RCC 7860 (cell line): ENCODE results near the gene MAPKAP1.

Experiments
- DNase-seq: peaks from one replicate; pipeline ENCODE4 v3.0.0-alpha.2; 2015; ENCODE audit warnings: low spot score
- FAIRE-seq: peaks from 2 replicates; lab custom pipeline; 2012; peaks lifted over from hg19 to GRCh38; lab: Jason Lieb, UNC

Gene MAPKAP1

DNA sequence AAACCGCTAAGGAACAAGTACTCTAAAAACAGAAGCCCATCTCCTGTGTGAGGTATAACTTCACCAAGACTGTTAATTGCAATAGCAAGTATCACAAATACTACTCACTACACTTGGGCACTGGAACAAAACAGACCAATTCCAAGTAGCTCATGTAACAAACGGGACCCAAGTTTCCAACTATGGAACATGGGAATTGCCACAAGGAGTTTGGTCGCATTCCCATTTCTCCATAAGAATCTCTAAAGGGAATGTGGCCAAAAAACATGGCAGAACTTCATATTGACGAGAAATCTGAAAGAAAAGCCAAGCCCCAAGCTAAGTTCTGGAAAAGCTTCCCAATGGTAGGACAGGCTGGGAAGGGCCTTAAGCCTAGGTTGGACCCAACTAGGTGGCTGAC, 162.5 kb downstream of the MAPKAP1 start:
- no peak for FAIRE-seq

DNA sequence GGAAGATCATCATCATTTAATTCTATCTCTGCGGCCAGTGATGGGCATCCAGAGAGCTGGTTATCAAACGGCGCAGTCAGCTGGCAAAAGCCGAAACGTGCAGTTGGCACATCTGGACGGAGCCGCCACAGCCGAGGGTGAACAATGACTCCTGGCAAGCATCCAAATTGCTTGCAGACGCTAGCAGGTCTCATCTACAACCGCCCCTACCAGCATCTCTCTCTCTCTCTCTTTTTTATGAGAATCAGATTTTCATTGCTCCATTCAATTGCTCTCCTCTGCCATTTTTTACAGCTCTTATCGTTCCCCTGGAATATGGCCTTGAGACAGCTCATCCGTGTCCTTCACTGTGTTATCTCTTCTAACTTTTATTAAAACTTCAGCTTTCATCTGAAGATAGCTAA, 165.2 kb downstream of the MAPKAP1 start:
- DNase-seq = no peak
- no peak for FAIRE-seq

More for the DNA sequence above, 162.5 kb downstream of the MAPKAP1 start:
- DNase-seq = no peak

DNA sequence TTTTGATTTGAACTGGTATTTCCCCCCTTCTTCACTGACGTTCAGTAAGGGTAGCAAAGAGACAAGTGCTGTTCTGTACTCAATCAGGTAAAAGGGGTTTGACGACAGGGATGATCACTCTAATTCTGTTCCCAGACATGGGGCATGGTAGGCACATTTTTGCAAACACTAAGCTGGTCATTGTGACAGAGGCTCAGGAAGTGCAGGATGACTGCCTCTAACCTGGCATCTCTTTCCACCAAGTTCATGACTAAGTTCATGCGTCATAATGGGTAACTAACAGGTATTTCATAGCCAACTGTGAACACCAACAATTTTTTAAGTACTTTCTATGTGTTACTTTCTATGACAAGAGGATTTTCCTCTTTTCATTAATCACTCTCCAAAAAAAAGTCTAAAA, 166.5 kb downstream of the MAPKAP1 start:
- peak; percentile 89 for FAIRE-seq

DNA sequence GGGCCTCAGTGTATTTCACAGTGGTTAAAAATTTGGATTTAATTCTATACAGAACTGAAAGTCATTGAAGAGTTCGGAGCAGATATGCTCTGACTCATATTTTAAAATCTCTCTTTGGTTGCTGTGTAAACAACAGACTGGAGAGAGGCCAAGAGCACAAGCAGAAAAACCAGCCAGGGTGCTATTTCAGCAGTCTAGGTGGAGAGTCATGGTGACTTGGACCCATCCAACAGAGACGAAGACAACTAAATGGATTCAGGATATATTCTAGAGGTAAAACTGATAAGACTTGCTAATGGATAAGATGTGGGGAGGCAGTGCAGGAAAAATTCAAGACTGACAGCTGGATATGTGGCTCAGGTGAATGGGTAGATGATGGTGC, 168.9 kb downstream of the MAPKAP1 start:
- FAIRE-seq (peak; percentile 98), DNase-seq (peak; percentile 96)

More for the DNA sequence above, 166.5 kb downstream of the MAPKAP1 start:
- DNase-seq = peak; percentile 71

DNA sequence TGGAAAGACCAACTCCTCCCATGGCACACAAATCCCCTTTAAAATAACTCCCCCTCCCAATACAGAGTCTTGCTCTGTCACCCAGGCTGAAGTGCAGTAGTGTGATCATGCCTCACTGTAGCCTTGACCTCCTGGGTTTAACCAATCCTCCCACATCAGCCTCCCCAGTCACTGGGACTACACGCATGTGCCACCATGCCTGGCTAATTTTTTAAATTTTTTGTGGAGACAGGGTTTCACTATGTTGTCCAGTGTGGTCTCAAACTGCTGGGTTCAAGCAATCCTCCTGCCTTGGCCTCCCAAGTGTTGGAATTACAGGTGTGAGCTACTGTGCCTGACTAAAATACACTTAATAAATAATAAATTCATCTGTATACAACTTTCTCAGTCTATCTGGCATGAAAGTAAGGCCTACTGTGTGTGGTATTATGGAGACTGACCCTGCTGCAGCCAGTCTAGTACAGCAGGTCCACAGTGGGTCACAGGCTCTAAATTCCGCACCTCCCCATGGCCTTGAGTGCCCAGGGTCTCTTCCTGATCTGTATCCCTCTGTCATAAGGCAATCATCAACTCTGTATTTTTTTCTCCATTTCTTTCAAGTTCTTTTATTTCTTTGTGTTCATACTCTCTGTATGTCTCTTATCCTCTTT, 169.4 kb downstream of the MAPKAP1 start:
- DNase-seq (no peak), FAIRE-seq (no peak)

DNA sequence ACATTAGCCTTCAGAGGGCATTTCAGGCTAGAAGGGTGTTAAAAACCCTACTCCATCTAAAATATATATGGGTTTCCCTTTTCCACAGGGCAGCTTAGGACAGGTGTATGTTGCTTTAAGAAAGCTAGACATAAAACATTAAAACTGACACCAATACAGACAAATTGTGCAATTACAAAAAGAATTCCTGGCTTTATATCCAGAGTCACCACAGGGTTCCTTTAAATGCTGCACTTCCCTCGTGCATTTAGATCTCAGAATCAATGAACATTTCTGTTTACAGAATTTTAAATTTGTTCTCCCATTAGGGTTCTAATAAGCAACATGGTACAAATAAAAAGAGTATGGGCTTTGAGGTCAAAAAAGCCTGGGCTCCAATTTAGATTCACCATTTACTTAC, 170.2 kb downstream of the MAPKAP1 start:
- no peak for DNase-seq
- FAIRE-seq = no peak

DNA sequence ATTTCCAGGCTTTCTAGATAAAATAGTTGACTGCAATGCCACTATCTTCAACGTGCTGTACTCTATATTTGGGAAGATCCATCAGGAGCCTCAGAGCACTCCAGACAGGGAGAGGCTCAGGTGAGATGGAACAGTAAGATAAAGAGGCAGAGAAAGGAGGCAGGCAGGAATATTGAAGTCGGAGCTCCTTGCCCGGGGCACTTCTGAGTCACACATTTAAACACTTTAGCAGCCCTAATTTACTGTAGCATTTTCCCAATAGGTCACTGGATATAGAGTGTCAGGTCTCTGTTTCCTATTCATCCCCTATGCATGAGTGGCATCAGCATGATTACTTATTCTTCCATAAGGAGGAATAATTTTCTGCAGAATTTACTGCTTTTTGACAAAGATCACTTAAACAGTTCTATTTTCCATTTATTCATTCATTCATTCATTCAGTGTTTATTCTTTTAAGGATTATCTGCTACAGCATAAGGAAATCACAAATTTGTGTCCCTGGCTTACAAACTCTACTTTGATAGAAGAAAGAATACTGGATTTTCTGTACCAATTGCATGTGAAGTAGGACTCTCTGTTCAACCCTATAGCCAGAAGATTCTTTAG, 170.7 kb downstream of the MAPKAP1 start:
- no peak for FAIRE-seq

GRCh38 chr9:125534971-125535701, 171.9 kb downstream of the MAPKAP1 start:
- DNase-seq (peak; percentile 32), FAIRE-seq (no peak)

More for the DNA sequence above, 170.7 kb downstream of the MAPKAP1 start:
- DNase-seq = no peak

DNA sequence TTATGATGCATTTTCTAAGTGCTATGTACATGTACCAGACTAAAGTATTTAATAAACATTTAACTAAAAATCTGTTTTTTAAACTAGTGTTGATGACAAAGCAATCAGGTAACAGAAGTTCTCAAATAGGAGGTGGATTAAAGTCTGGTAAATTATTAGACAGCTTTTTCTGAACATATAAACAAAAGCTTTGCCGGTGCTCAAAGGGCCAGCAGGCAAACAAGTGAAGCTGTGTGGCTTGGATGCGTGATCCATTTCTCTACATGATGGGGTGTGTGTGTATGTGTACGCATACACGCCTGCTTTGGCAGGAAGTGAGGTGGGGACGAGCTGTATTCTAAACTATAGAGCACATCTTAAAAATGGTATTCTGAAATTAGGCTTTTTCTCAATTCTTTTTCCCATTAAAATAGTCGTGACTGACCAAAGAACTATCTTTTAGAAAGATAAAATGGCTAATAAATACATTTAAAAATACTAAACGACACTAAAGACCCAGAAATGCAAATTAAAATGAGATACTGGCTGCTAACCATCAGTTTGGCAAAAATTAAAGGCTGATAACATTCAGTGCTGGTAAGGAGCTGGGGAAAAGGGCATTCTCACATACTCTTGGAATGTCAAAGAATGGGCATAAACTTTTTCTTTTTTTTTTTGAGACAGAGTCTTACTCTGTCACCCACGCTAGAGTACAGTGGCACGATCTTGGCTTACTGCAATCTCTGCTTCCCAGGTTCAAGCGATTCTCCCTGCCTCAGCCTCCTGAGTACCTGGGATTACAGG, 174.0 kb downstream of the MAPKAP1 start:
- FAIRE-seq = no peak
- DNase-seq = no peak

DNA sequence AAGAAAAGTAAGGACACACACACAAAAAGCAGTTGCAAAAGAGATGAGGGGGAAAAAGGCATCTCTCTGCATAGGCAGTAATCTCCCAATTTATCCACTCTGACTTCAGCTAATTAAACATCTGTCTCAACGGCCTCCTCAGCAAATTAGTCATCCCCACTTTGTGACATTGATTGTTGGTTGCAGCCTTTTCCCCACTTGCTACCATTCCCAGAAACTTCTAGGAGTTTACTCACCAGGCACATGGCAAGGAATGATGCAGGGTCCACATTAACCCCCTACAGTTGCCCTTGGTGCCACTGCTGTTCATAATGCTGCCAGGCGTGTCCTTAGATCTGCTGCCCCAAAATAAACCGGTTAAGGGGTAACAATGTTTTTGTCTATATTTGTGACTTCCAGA, 174.6 kb downstream of the MAPKAP1 start:
- DNase-seq = no peak
- no peak for FAIRE-seq

DNA sequence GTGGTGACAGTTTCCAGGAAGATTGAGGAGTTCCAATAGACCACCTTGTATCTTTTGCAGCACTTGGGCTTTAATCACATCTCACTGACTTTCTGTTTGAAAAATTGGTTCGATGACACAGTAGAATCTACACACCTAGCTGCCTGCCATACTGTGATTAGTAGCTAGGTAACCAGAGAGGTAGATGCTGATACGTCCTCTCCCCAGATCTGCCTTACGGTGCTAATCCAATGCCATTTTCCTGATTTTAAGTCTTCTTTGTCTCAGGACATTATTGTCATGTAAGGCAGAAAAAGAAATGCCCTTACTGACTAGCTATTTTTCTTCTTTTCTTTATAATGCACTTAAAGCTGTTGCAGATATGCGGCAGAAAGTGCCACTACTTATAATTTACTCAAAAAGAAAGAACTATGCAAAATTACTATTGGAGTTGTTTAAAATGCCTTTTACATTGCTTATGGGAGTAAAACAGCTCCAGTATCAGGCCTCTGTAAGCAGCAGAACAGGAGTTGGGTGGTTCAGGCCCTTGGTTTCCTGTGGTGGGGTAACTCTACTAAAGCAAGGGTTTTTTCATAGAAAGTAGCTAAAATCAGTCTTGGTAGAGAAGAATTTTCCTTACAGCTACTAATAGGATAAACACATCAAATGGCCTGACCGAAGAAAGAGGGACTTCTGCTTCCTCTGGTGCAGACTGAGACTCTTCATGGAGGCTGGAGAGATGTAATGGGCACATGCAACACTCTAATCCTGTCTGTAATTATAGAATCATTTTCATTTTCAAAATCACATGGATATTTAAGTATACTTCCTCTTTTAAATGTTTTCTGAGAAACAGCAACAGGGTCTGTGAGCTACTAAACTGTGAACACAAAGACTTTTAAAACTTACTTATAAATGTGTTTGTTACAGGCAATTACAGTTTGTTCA, 177.2 kb downstream of the MAPKAP1 start:
- no peak for FAIRE-seq

GRCh38 chr9:125529107-125529506, 177.9 kb downstream of the MAPKAP1 start:
- no peak for FAIRE-seq
- no peak for DNase-seq

More for the DNA sequence above, 177.2 kb downstream of the MAPKAP1 start:
- DNase-seq = no peak

- DNase-seq (no peak), FAIRE-seq (no peak)
These were observed 179.5 kb downstream of the MAPKAP1 start for GRCh38 chr9:125527471-125528002.

GRCh38 chr9:125525921-125526631, 180.9 kb downstream of the MAPKAP1 start:
- FAIRE-seq = no peak
- no peak for DNase-seq

GRCh38 chr9:125524583-125525355, 182.2 kb downstream of the MAPKAP1 start:
- peak; percentile 10 for DNase-seq
- no peak for FAIRE-seq

- no peak for DNase-seq
- FAIRE-seq = no peak
These were observed 183.3 kb downstream of the MAPKAP1 start for GRCh38 chr9:125523681-125524080.

DNA sequence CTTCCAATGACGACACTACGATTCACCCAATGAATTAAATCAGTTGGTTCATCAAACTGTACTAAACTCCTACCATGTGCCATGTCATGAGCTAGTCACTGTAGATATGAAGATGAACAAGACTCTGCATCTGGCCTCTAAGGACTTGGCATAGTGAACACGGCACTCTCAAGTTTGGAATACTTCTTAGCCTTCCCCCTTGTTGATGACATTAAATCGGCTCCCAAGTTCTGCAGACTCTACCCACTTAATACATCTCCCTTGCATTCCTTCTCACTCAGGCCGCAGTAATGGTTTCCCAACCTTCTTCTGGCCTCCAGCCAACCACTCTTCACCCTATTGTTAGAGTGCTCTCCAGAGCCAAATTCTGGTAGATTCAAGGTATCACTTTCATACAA, 184.7 kb downstream of the MAPKAP1 start:
- FAIRE-seq (no peak), DNase-seq (peak; percentile 34)
